Smooth muscle cell (in vitro differentiated cells): ENCODE measurements around the gene RAB39A. TPM values are rescaled to one million over a fixed set of nuclear protein-coding genes. Genes with fewer than 3 reads are reported as not detected.
"Not testable (repeated sequence)": the region's sequence is repeated elsewhere in the genome, so short reads cannot be mapped to it uniquely, and the experiment has no call there.

Experiments used
- DNase-seq: peaks from one replicate; lab custom pipeline; 2025; ENCODE audit not compliant: unreplicated experiment; lab: John Stamatoyannopoulos, UW
- H2AFZ ChIP-seq: fragments of 200-600 bp; sonication (generic); 2 replicates; pipeline ENCODE4 v1.6.0; 2016; ENCODE audit warnings: antibody characterized with exemption, low read depth, mild to moderate bottlenecking
- H3F3A ChIP-seq: fragments of 200-600 bp; sonication (generic); 2 replicates; pipeline ENCODE4 v1.6.0; 2017; ENCODE audit warnings: antibody characterized with exemption, low read depth
- H3K27ac ChIP-seq: fragments of 200-600 bp; sonication (generic); 2 replicates; pipeline ENCODE4 v1.5.1; 2016; ENCODE audit warnings: low read depth, mild to moderate bottlenecking
- H3K27me3 ChIP-seq: fragments of 200-600 bp; sonication (generic); 2 replicates; pipeline ENCODE4 v1.6.1; 2016; ENCODE audit warnings: low read depth, mild to moderate bottlenecking
- H3K36me3 ChIP-seq: fragments of 200-600 bp; sonication (generic); 2 replicates; pipeline ENCODE4 v1.5.1; 2016; ENCODE audit warnings: low read depth
- H3K4me1 ChIP-seq: fragments of 200-600 bp; sonication (generic); 2 replicates; pipeline ENCODE4 v1.5.1; 2016; ENCODE audit warnings: low read depth
- H3K4me2 ChIP-seq: fragments of 200-600 bp; sonication (generic); 2 replicates; pipeline ENCODE4 v1.6.0; 2016; ENCODE audit warnings: mild to moderate bottlenecking
- H3K4me3 ChIP-seq: fragments of 200-600 bp; sonication (generic); 2 replicates; pipeline ENCODE4 v1.5.1; 2016; ENCODE audit warnings: mild to moderate bottlenecking
- H3K79me2 ChIP-seq: fragments of 200-600 bp; sonication (generic); 2 replicates; pipeline ENCODE4 v1.6.0; 2016; ENCODE audit warnings: low read depth, mild to moderate bottlenecking
- H3K9ac ChIP-seq: fragments of 200-600 bp; sonication (generic); 2 replicates; pipeline ENCODE4 v1.6.0; 2016; ENCODE audit warnings: low read depth
- H3K9me3 ChIP-seq: fragments of 200-600 bp; sonication (generic); replicated peaks from 2 replicates; pipeline ENCODE4 v1.5.1; 2016; ENCODE audit warnings: low read depth
- H4K20me1 ChIP-seq: fragments of 200-600 bp; sonication (generic); 2 replicates; pipeline ENCODE4 v1.6.0; 2016; ENCODE audit warnings: low read depth
- CTCF ChIP-seq: fragments of 200-600 bp; sonication (generic); IDR thresholded peaks from 2 replicates; pipeline ENCODE4 v1.5.1; 2017; ENCODE audit warnings: borderline replicate concordance, mild to moderate bottlenecking, antibody characterized with exemption; ENCODE audit not compliant: insufficient read depth, poor library complexity, severe bottlenecking
- WGBS: methylation state at CpG from one replicate; pipeline ENCODE4 v1.1.7; 2016; ENCODE audit warnings: low lambda C conversion rate; 5-methylcytosine and 5-hydroxymethylcytosine counted together
- polyA plus RNA-seq: library from polyadenylated mRNA; unstranded; fragments of >200 nt; fragmentation: Nextera tagmentation; extraction: Ambion mirVana; gene quantifications from 2 replicates; pipeline ENCODE4 v1.2.1, GENCODE V29; 2016
- total RNA-seq: library from RNA; depleted of rRNA; stranded (reverse); fragments of >200 nt; gene quantifications from 2 replicates; pipeline ENCODE4 v1.2.3, GENCODE V29; 2014

The RAB39A gene
- total RNA-seq: not detected in 2 replicates
- polyA plus RNA-seq: not detected in 2 replicates

- Histone ChIP-seq H3K27me3 (peaks cover 26% of the 10 kb centered on the region), H3K79me2 (no peaks in the 10 kb centered on the region), H3K4me3 (peak within 1 kb of the TSS; percentile 57), H3K27ac (no peak within 1 kb of the TSS), H3K36me3 (no peaks in the 10 kb centered on the region), H3K9me3 (no peaks in the 10 kb centered on the region), H4K20me1 (no peaks in the 10 kb centered on the region), H2AFZ (no peak within 1 kb of the TSS), H3K4me2 (peak within 1 kb of the TSS; percentile 84), H3K4me1 (peaks cover 3% of the 10 kb centered on the region), H3F3A (no peaks in the 10 kb centered on the region), H3K9ac (no peak within 1 kb of the TSS)
- peak; percentile 47 for DNase-seq
- TF ChIP-seq CTCF: no peak
- 1% methylated on average over 49 of the region's 61 CpGs for WGBS
Observed at GRCh38 chr11:107928046-107928766, at the start of gene RAB39A. TSS of gene RAB39A (plus strand) at chr11:107928448. CDS start at chr11:107928569, 121 bp downstream.

- not testable (repeated sequence) for H2AFZ ChIP-seq, H3F3A ChIP-seq, H3K36me3 ChIP-seq, H3K4me3 ChIP-seq, H3K4me1 ChIP-seq, H3K4me2 ChIP-seq, H3K9ac ChIP-seq, H3K27ac ChIP-seq, H3K79me2 ChIP-seq, H4K20me1 ChIP-seq, DNase-seq, H3K27me3 ChIP-seq, H3K9me3 ChIP-seq
- 92% methylated on average over 9 of the region's 9 CpGs for WGBS
Observed at GRCh38 chr11:107881471-107881870, 46.8 kb upstream of the RAB39A start.

GRCh38 chr11:107882095-107882820, 46.0 kb upstream of the RAB39A start:
- no peaks in the 10 kb centered on the region for H3K79me2 ChIP-seq
- WGBS: 93% methylated on average over 3 of the region's 3 CpGs
- H3K27me3 ChIP-seq: no peaks in the 10 kb centered on the region
- H2AFZ ChIP-seq: no peak overlapping the region
- H3F3A ChIP-seq: no peaks in the 10 kb centered on the region
- no peak for DNase-seq
- no peaks in the 10 kb centered on the region for H4K20me1 ChIP-seq
- no peak overlapping the region for H3K27ac ChIP-seq
- no peak overlapping the region for H3K4me2 ChIP-seq
- no peaks in the 10 kb centered on the region for H3K4me1 ChIP-seq
- H3K4me3 ChIP-seq: no peak overlapping the region
- H3K36me3 ChIP-seq: no peaks in the 10 kb centered on the region
- no peak overlapping the region for H3K9ac ChIP-seq
- TF ChIP-seq CTCF: no peak
- no peaks in the 10 kb centered on the region for H3K9me3 ChIP-seq

GRCh38 chr11:107898270-107898669, 30.0 kb upstream of the RAB39A start:
- TF ChIP-seq CTCF: peak; percentile 64
- WGBS: 35% methylated on average over 1 of the region's 1 CpG
- Histone ChIP-seq H3K4me1 (no peaks in the 10 kb centered on the region), H3K79me2 (no peaks in the 10 kb centered on the region), H3K9me3 (no peaks in the 10 kb centered on the region), H3K27me3 (peaks cover 9% of the 10 kb centered on the region), H4K20me1 (no peaks in the 10 kb centered on the region), H3K27ac (no peak overlapping the region), H3K36me3 (no peaks in the 10 kb centered on the region), H3F3A (no peaks in the 10 kb centered on the region), H2AFZ (no peak overlapping the region), H3K4me3 (no peak overlapping the region), H3K4me2 (no peak overlapping the region), H3K9ac (no peak overlapping the region)
- no peak for DNase-seq
